ENCODE data around the gene PRR30.

GRCh38 chr2:27097341-27097740 is 41.9 kb downstream of the PRR30 start:
- TF ChIP-seq EZH2 (IDR thresholded peaks at IDR 0.05) (no peak), POLR2AphosphoS5 (IDR thresholded peaks at IDR 0.05; ENCODE audit: borderline replicate concordance, low read depth, low read length) (no peak)

Measured in SK-N-MC (cell line).